ENCODE data around the gene GALR2.

GALR2 gene

GRCh38 chr17:76086384-76086783 lies 11.8 kb downstream of the GALR2 start:
- TF ChIP-seq CTCF (IDR thresholded peaks at IDR 0.05), result no peak

DNA sequence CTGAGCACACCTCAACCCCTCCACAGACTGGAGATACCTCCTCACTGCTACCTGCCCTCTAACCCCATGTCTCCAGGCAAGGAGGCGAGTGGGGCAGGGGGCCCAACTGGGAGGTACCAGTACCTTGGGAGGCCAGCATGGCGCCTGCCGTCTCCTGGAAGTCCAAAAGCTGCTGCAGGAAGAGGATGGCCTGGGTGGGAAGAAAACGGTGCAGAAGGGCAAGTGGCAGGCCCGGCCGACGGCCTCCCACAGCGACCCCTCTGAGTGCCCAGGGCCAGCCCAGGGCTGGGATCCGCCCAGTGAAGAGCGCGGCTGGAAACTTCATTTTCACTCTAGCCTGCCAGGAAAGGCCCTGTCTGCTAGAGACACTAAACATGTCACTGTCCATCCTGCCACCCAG lies 12.9 kb downstream of the GALR2 start:
- TF ChIP-seq CTCF (IDR thresholded peaks at IDR 0.05), result no peak

GRCh38 chr17:76088041-76088867 lies 13.7 kb downstream of the GALR2 start:
- TF ChIP-seq CTCF (IDR thresholded peaks at IDR 0.05), result no peak

- TF ChIP-seq CTCF (IDR thresholded peaks at IDR 0.05), result no peak
These were observed 14.4 kb downstream of the GALR2 start for GRCh38 chr17:76088868-76089576.

GRCh38 chr17:76089680-76090516 lies 15.3 kb downstream of the GALR2 start:
- TF ChIP-seq CTCF (IDR thresholded peaks at IDR 0.05), result no peak

- no peak for TF ChIP-seq CTCF (IDR thresholded peaks at IDR 0.05)
These were observed 16.0 kb downstream of the GALR2 start for GRCh38 chr17:76090517-76091129.
